ENCODE results near the gene FAIM2. TPM values are rescaled to one million over a fixed set of nuclear protein-coding genes. Genes with fewer than 3 reads are reported as not detected.
A peak's percentile ranks its signal among the peaks of the same experiment; 100 is the strongest.
"Not testable (repeated sequence)": the region's sequence is repeated elsewhere in the genome, so short reads cannot be mapped to it uniquely, and the experiment has no call there.

FAIM2 gene
- total RNA-seq, 1 experiment from 2014 or later = 49.8 TPM

DNA sequence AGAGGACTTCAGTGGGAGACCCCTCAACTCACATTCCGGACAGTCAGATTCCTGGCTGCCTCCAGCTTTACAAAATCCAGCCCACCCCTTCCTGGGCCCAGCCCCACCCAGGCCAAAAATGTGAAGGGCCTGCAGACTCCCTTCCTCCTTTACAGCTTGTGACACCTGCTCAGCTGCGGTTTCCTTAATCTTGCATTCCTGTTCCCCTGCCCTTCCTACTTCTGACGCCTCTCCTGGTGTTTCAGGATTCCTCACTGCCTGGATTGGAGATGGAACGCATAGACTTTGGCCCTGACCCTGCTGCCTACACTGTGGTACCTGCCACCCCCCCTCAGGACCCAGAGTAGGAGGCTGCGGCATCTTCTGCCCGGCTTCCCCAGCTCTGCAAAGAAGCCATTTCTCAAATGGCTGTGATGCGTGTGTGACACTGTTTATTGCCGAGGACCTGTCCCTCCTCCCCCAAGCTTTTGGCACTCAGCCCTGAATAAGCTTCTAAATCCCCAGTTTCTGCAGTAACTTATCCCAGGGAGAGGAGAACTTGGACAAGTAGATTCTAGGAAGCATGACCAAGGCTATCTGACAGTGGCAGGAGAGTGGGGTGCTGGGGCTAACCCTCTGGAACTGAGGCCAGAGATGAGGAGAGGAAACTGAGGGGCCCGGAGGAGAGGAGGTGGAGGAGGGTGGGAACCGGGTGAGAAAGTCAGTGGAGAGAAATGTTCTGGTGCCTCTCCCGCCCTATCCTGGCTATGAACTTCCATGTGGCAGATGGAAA, 35.9 kb downstream of the FAIM2 start:
- Histone ChIP-seq H3K27me3 (ENCODE audit: low read length) (no peaks in the 10 kb centered on the region), H3K4me2 (ENCODE audit: low read depth, low read length, poor library complexity, severe bottlenecking) (peak overlapping the region; percentile 36), H3K36me3 (ENCODE audit: insufficient read depth, low read length) (no peaks in the 10 kb centered on the region), H3K79me2 (ENCODE audit: low read length) (no peaks in the 10 kb centered on the region), H3K4me3 (ENCODE audit: low read length) (no peak overlapping the region), H3K9ac (ENCODE audit: low read length) (peak overlapping the region; percentile 43), H3K4me1 (ENCODE audit: low read length) (peaks cover 61% of the 10 kb centered on the region), H3K27ac (ENCODE audit: low read length) (peak overlapping the region; percentile 95), H3K9me3 (ENCODE audit: low read length) (no peaks in the 10 kb centered on the region), H2AFZ (ENCODE audit: low read length) (no peak overlapping the region), H4K20me1 (ENCODE audit: insufficient read depth, low read depth, low read length) (no peaks in the 10 kb centered on the region), H3K9me2 (replicated peaks; ENCODE audit: insufficient read depth, low read length) (no peaks in the 10 kb centered on the region)
- DNase-seq = no peak

GRCh38 chr12:49866859-49867569, 36.7 kb downstream of the FAIM2 start:
- peak overlapping the region; percentile 19; the same call in 1 of the 2 replicates for H2AFZ ChIP-seq (ENCODE audit: low read length)
- no peaks in the 10 kb centered on the region for H3K27me3 ChIP-seq (ENCODE audit: low read length)
- DNase-seq = peak; percentile 94
- H3K4me1 ChIP-seq (ENCODE audit: low read length) = peaks cover 54% of the 10 kb centered on the region
- H3K9me3 ChIP-seq (ENCODE audit: low read length) = no peaks in the 10 kb centered on the region
- peak overlapping the region; percentile 43; the same call in 1 of the 2 replicates for H3K9ac ChIP-seq (ENCODE audit: low read length)
- H4K20me1 ChIP-seq (ENCODE audit: insufficient read depth, low read depth, low read length) = no peaks in the 10 kb centered on the region
- H3K36me3 ChIP-seq (ENCODE audit: insufficient read depth, low read length) = no peaks in the 10 kb centered on the region
- no peaks in the 10 kb centered on the region for H3K9me2 ChIP-seq (replicated peaks; ENCODE audit: insufficient read depth, low read length)
- H3K4me3 ChIP-seq (ENCODE audit: low read length) = no peak overlapping the region
- H3K4me2 ChIP-seq (ENCODE audit: low read depth, low read length, poor library complexity, severe bottlenecking) = peak overlapping the region; percentile 36
- no peaks in the 10 kb centered on the region for H3K79me2 ChIP-seq (ENCODE audit: low read length)
- peak overlapping the region; percentile 95 for H3K27ac ChIP-seq (ENCODE audit: low read length)

GRCh38 chr12:49865782-49866135, 37.9 kb downstream of the FAIM2 start:
- H3K27ac ChIP-seq (ENCODE audit: low read length) = no peak overlapping the region

DNA sequence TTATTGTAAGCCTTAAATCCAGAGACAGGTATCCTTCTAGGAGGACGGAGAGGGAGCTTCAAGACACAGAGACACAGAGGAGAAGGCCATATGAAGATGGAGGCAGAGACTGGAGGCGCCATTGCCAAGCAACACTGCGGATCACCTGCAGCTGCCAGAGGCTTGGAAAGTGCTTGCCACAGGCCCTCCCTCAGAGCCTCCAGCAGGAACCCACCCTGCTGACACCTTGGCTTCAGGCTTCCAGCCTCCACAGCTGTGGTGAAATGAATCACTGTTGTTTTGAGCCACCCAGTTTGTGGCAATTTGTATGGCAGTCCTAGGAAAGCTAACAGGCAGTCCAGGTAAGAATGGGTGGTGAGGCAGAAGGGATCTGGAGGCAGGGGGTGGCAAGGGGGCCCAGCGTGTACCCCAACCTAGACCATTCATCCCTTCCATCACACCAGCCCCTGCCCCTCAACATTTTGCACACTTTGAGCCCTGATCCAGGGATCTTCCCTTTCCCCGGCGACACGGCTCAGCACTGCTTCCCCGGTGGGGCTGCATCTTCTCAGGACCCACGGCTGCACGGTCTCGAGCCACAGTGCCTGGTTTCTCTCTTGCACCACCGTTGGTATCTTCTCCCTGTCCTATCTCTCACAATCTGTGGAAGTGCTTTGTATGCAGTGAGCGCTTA, 38.5 kb downstream of the FAIM2 start:
- no peak overlapping the region for H3K27ac ChIP-seq (ENCODE audit: low read length)
- H3K4me3 ChIP-seq (ENCODE audit: low read length) = no peak overlapping the region
- H3K4me1 ChIP-seq (ENCODE audit: low read length) = peaks cover 36% of the 10 kb centered on the region

More at GRCh38 chr12:49865782-49866135, 37.9 kb downstream of the FAIM2 start:
- H3K4me3 ChIP-seq (ENCODE audit: low read length) = no peak overlapping the region
- peaks cover 41% of the 10 kb centered on the region for H3K4me1 ChIP-seq (ENCODE audit: low read length)
- no peaks in the 10 kb centered on the region for H3K9me2 ChIP-seq (replicated peaks; ENCODE audit: insufficient read depth, low read length)
- H3K9ac ChIP-seq (ENCODE audit: low read length) = no peak overlapping the region
- no peak for DNase-seq
- no peaks in the 10 kb centered on the region for H3K9me3 ChIP-seq (ENCODE audit: low read length)
- no peak overlapping the region for H2AFZ ChIP-seq (ENCODE audit: low read length)
- no peak overlapping the region for H3K4me2 ChIP-seq (ENCODE audit: low read depth, low read length, poor library complexity, severe bottlenecking)
- H4K20me1 ChIP-seq (ENCODE audit: insufficient read depth, low read depth, low read length) = no peaks in the 10 kb centered on the region
- H3K36me3 ChIP-seq (ENCODE audit: insufficient read depth, low read length) = no peaks in the 10 kb centered on the region
- no peaks in the 10 kb centered on the region for H3K79me2 ChIP-seq (ENCODE audit: low read length)
- H3K27me3 ChIP-seq (ENCODE audit: low read length) = no peaks in the 10 kb centered on the region

DNA sequence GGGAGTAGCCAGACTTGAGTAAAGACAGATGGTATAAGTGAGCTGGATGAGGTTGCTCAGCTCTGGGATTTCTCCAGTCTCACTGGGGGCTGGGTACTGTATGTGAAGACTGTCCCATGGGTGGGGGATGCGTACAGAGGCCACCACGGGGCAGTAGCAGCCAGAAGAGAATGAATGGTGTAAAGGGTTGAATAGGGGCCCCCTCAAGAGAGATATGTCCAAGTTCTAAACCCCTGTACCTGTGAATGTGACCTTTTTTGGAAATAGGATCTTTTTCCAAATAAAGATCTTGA, 39.0 kb downstream of the FAIM2 start:
- no peak overlapping the region for H3K9ac ChIP-seq (ENCODE audit: low read length)
- H2AFZ ChIP-seq (ENCODE audit: low read length) = no peak overlapping the region
- H4K20me1 ChIP-seq (ENCODE audit: insufficient read depth, low read depth, low read length) = no peaks in the 10 kb centered on the region
- H3K79me2 ChIP-seq (ENCODE audit: low read length) = no peaks in the 10 kb centered on the region
- no peaks in the 10 kb centered on the region for H3K9me2 ChIP-seq (replicated peaks; ENCODE audit: insufficient read depth, low read length)
- DNase-seq = no peak
- no peaks in the 10 kb centered on the region for H3K27me3 ChIP-seq (ENCODE audit: low read length)
- H3K4me3 ChIP-seq (ENCODE audit: low read length) = no peak overlapping the region
- no peak overlapping the region for H3K27ac ChIP-seq (ENCODE audit: low read length)
- no peaks in the 10 kb centered on the region for H3K36me3 ChIP-seq (ENCODE audit: insufficient read depth, low read length)
- H3K4me1 ChIP-seq (ENCODE audit: low read length) = peaks cover 31% of the 10 kb centered on the region
- H3K4me2 ChIP-seq (ENCODE audit: low read depth, low read length, poor library complexity, severe bottlenecking) = no peak overlapping the region
- H3K9me3 ChIP-seq (ENCODE audit: low read length) = no peaks in the 10 kb centered on the region

More for the DNA sequence above, 38.5 kb downstream of the FAIM2 start:
- Histone ChIP-seq H3K9ac (ENCODE audit: low read length) (no peak overlapping the region), H3K27me3 (ENCODE audit: low read length) (no peaks in the 10 kb centered on the region), H3K36me3 (ENCODE audit: insufficient read depth, low read length) (no peaks in the 10 kb centered on the region), H2AFZ (ENCODE audit: low read length) (no peak overlapping the region), H3K9me2 (replicated peaks; ENCODE audit: insufficient read depth, low read length) (no peaks in the 10 kb centered on the region), H3K79me2 (ENCODE audit: low read length) (no peaks in the 10 kb centered on the region), H4K20me1 (ENCODE audit: insufficient read depth, low read depth, low read length) (no peaks in the 10 kb centered on the region), H3K4me2 (ENCODE audit: low read depth, low read length, poor library complexity, severe bottlenecking) (no peak overlapping the region), H3K9me3 (ENCODE audit: low read length) (no peaks in the 10 kb centered on the region)
- DNase-seq = peak; percentile 33

DNA sequence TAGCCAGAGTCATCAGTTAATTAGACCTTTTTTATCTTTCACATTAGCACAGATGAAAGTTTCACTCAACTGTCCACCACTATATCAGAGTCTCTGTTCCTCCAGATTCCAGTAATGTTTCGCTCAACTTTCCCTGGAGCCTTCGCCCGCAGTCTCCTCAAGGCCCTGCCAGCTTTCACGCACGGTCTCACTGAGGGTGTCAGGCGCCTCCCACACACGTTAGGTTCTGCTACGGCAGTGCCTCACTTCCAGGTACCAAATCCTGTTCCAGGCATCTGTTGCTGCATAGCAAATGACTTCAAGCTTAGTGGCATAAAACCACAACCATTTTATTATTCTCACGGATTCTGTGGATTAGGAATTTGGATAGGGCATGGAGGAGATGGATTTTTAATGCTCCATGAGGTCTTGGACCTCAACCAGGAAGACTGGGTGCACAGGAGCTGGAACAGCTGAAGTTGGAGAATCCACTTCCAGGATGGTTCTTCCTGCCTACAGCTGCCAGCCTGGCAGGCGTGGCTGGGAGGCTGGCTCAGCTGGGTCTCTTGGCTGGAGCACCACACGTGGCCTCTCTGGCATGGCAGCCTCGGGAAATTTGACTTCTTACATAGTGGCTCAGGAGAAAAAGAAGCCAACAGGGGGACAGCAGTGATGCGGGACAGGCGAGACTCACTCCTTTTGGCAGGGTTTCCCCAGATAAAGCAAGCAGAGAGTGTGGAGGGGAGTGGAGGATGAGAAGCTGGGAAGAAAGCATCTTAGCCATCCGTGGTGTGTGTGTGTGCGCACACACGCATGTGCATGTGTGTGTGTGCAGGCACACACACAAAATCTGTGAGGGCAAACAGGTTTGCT, 39.5 kb downstream of the FAIM2 start:
- Histone ChIP-seq H3K79me2 (ENCODE audit: low read length) (no peaks in the 10 kb centered on the region), H2AFZ (ENCODE audit: low read length) (no peak overlapping the region), H3K9me2 (replicated peaks; ENCODE audit: insufficient read depth, low read length) (no peaks in the 10 kb centered on the region), H3K9me3 (ENCODE audit: low read length) (no peaks in the 10 kb centered on the region), H3K4me1 (ENCODE audit: low read length) (peaks cover 25% of the 10 kb centered on the region), H3K4me2 (ENCODE audit: low read depth, low read length, poor library complexity, severe bottlenecking) (no peak overlapping the region), H3K27me3 (ENCODE audit: low read length) (no peaks in the 10 kb centered on the region), H3K27ac (ENCODE audit: low read length) (no peak overlapping the region), H3K9ac (ENCODE audit: low read length) (no peak overlapping the region), H3K36me3 (ENCODE audit: insufficient read depth, low read length) (no peaks in the 10 kb centered on the region), H3K4me3 (ENCODE audit: low read length) (no peak overlapping the region), H4K20me1 (ENCODE audit: insufficient read depth, low read depth, low read length) (no peaks in the 10 kb centered on the region)
- DNase-seq = peak; percentile 33

GRCh38 chr12:49860921-49861320, 42.8 kb downstream of the FAIM2 start:
- not testable (repeated sequence) for H3K9ac ChIP-seq (ENCODE audit: low read length); H4K20me1 ChIP-seq (ENCODE audit: insufficient read depth, low read depth, low read length); H3K9me3 ChIP-seq (ENCODE audit: low read length); H3K4me1 ChIP-seq (ENCODE audit: low read length); H3K79me2 ChIP-seq (ENCODE audit: low read length); H3K36me3 ChIP-seq (ENCODE audit: insufficient read depth, low read length); H3K9me2 ChIP-seq (replicated peaks; ENCODE audit: insufficient read depth, low read length); H3K27ac ChIP-seq (ENCODE audit: low read length); H3K4me2 ChIP-seq (ENCODE audit: low read depth, low read length, poor library complexity, severe bottlenecking); H3K4me3 ChIP-seq (ENCODE audit: low read length); H2AFZ ChIP-seq (ENCODE audit: low read length); DNase-seq; H3K27me3 ChIP-seq (ENCODE audit: low read length)

DNA sequence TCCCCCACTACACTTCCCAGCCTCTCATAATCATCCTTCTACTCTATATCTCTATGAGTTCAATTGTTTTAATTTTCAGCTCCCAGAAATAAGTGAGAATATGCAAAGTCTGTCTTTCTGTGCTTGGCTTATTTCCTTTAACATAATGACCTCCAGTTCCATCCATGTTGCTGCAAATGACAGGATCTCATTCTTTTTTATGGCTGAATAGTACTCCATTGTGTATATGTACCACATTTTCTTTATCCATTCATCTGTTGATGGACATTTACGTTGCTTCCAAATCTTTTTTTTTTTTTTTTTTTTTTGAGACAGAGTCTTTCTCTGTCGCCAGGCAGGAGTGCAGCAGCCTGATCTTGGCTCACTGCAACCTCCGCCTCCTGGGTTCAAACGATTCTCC, 47.8 kb downstream of the FAIM2 start:
- not testable (repeated sequence) for H3K27ac ChIP-seq (ENCODE audit: low read length); H3K36me3 ChIP-seq (ENCODE audit: insufficient read depth, low read length); DNase-seq; H3K4me3 ChIP-seq (ENCODE audit: low read length); H3K9ac ChIP-seq (ENCODE audit: low read length); H4K20me1 ChIP-seq (ENCODE audit: insufficient read depth, low read depth, low read length); H3K79me2 ChIP-seq (ENCODE audit: low read length); H3K9me2 ChIP-seq (replicated peaks; ENCODE audit: insufficient read depth, low read length); H2AFZ ChIP-seq (ENCODE audit: low read length); H3K4me1 ChIP-seq (ENCODE audit: low read length); H3K27me3 ChIP-seq (ENCODE audit: low read length); H3K9me3 ChIP-seq (ENCODE audit: low read length); H3K4me2 ChIP-seq (ENCODE audit: low read depth, low read length, poor library complexity, severe bottlenecking)
